A673 (cell line): Measurements from ENCODE around the gene MRPL9.
A peak's percentile ranks its signal among the peaks of the same experiment; 100 is the strongest.

Source experiments
- CTCF ChIP-seq: fragments of 300-800, 200-600 bp; sonication (generic); conservative IDR thresholded peaks from 2 replicates; pipeline ENCODE4 v1.5.1; 2017; ENCODE audit warnings: low read depth, mild to moderate bottlenecking, antibody characterized with exemption, low read length, moderate library complexity, mixed read lengths
- EZH2 ChIP-seq: fragments of 200-600 bp; sonication (generic); IDR thresholded peaks from 2 replicates; pipeline ENCODE4 v1.6.1; 2017; ENCODE audit warnings: borderline replicate concordance, low read depth, mild to moderate bottlenecking, mixed read lengths, antibody characterized with exemption, low read length; ENCODE audit not compliant: poor library complexity, severe bottlenecking

GRCh38 chr1:151721788-151722510 lies 41.3 kb downstream of the MRPL9 start:
- TF ChIP-seq CTCF: no peak
- TF ChIP-seq EZH2: peak; percentile 72
